8988T (cell line): ENCODE measurements around the gene DOK6.

Experiments used
- DNase-seq: peaks from one replicate; pipeline ENCODE4 v3.0.0; 2011

Gene DOK6

GRCh38 chr18:69758458-69758857 lies 357.8 kb downstream of the DOK6 start:
- no peak for DNase-seq

GRCh38 chr18:69759046-69759445 lies 358.4 kb downstream of the DOK6 start:
- no peak for DNase-seq

GRCh38 chr18:69763002-69763401 lies 362.3 kb downstream of the DOK6 start:
- DNase-seq, result no peak

GRCh38 chr18:69763821-69764220 lies 363.1 kb downstream of the DOK6 start:
- DNase-seq, result no peak

GRCh38 chr18:69770238-69770637 lies 369.6 kb downstream of the DOK6 start:
- DNase-seq, result no peak

- no peak for DNase-seq
Measured at GRCh38 chr18:69774831-69775230, 374.1 kb downstream of the DOK6 start.

GRCh38 chr18:69777248-69777647 lies 376.6 kb downstream of the DOK6 start:
- no peak for DNase-seq

GRCh38 chr18:69778680-69779079 lies 378.0 kb downstream of the DOK6 start:
- no peak for DNase-seq

- DNase-seq, result no peak
Measured at GRCh38 chr18:69780851-69781250, 380.2 kb downstream of the DOK6 start.

- DNase-seq, result no peak
Measured at GRCh38 chr18:69784815-69785214, 384.1 kb downstream of the DOK6 start.

GRCh38 chr18:69785466-69785865 lies 384.8 kb downstream of the DOK6 start:
- DNase-seq, result no peak

GRCh38 chr18:69786427-69786826 lies 385.7 kb downstream of the DOK6 start:
- DNase-seq, result no peak

- no peak for DNase-seq
Measured at GRCh38 chr18:69787825-69788547, 387.3 kb downstream of the DOK6 start.

- DNase-seq, result no peak
Measured at GRCh38 chr18:69789794-69790193, 389.1 kb downstream of the DOK6 start.

- DNase-seq, result no peak
Measured at GRCh38 chr18:69790649-69791048, 390.0 kb downstream of the DOK6 start.

- DNase-seq, result no peak
Measured at GRCh38 chr18:69795791-69796190, 395.1 kb downstream of the DOK6 start.

- DNase-seq, result no peak
Measured at GRCh38 chr18:69804776-69805501, 404.3 kb downstream of the DOK6 start.

GRCh38 chr18:69808399-69808798 lies 407.7 kb downstream of the DOK6 start:
- DNase-seq, result no peak

- DNase-seq, result no peak
Measured at GRCh38 chr18:69813559-69813958, 412.9 kb downstream of the DOK6 start.

GRCh38 chr18:69814861-69815385 lies 414.2 kb downstream of the DOK6 start:
- DNase-seq, result no peak

- DNase-seq, result no peak
Measured at GRCh38 chr18:69817335-69817940, 416.8 kb downstream of the DOK6 start.

- DNase-seq, result no peak
Measured at GRCh38 chr18:69819460-69819859, 418.8 kb downstream of the DOK6 start.

- no peak for DNase-seq
Measured at GRCh38 chr18:69820538-69820937, 419.9 kb downstream of the DOK6 start.

- no peak for DNase-seq
Measured at GRCh38 chr18:69830189-69830588, 429.5 kb downstream of the DOK6 start.
